Lower leg skin (tissue), 3 donors: ENCODE results near the gene EML6.

Source experiments
- POLR2A ChIP-seq, 2 donors: fragments of 450-650 bp; IDR thresholded peaks; one replicate each; pipeline ENCODE4 v1.6.1; 2016 to 2017; ENCODE audit warnings: antibody characterized with exemption in 2 of 2, mild to moderate bottlenecking in 1 of 2, moderate library complexity in 1 of 2
- TF ChIP-seq, protein P1 (sequence below), 3 donors: fragments of 450-650 bp; IDR thresholded peaks; one replicate each; pipeline ENCODE4 v1.5.1; 2016; ENCODE audit warnings: antibody characterized with exemption in 3 of 3, mild to moderate bottlenecking in 3 of 3, moderate library complexity in 2 of 3

DNA sequence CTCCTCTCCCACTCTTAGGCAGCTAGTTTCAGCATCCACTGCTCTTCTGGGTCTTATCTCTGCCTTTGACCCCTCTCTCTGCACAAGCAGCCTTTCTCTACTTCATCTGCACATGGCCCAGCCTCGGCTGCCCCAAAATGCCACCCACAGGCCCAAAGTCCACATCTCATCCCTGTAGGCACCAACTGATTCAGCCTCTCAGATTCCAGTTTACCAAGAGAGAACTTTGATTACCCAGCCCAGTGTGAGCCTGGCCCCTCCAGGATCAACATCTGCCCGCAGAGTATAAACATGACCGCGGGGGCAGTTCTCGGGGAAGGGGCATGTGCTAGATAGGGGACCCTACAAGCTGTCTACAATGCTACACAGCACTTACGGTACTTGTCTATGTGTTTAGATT is 185.1 kb downstream of the EML6 start:
- TF ChIP-seq, protein P1, sequence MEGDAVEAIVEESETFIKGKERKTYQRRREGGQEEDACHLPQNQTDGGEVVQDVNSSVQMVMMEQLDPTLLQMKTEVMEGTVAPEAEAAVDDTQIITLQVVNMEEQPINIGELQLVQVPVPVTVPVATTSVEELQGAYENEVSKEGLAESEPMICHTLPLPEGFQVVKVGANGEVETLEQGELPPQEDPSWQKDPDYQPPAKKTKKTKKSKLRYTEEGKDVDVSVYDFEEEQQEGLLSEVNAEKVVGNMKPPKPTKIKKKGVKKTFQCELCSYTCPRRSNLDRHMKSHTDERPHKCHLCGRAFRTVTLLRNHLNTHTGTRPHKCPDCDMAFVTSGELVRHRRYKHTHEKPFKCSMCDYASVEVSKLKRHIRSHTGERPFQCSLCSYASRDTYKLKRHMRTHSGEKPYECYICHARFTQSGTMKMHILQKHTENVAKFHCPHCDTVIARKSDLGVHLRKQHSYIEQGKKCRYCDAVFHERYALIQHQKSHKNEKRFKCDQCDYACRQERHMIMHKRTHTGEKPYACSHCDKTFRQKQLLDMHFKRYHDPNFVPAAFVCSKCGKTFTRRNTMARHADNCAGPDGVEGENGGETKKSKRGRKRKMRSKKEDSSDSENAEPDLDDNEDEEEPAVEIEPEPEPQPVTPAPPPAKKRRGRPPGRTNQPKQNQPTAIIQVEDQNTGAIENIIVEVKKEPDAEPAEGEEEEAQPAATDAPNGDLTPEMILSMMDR (IDR thresholded peaks at IDR 0.05), result no peak
- TF ChIP-seq POLR2A (IDR thresholded peaks at IDR 0.05), result no peak
